H54 (cell line): Measurements from ENCODE around the gene PTGDS.

Experiments used
- DNase-seq: peaks from one replicate; pipeline ENCODE4 v3.0.0; 2011; ENCODE audit warnings: low spot score, mixed read lengths; ENCODE audit not compliant: insufficient read length
- FAIRE-seq: peaks from 3 replicates; lab custom pipeline; 2011; peaks lifted over from hg19 to GRCh38; lab: Jason Lieb, UNC
- POLR2A ChIP-seq: IDR thresholded peaks from 2 replicates; pipeline ENCODE4 v1.6.1; 2011; ENCODE audit warnings: low read depth, mild to moderate bottlenecking, low read length

PTGDS gene

DNA sequence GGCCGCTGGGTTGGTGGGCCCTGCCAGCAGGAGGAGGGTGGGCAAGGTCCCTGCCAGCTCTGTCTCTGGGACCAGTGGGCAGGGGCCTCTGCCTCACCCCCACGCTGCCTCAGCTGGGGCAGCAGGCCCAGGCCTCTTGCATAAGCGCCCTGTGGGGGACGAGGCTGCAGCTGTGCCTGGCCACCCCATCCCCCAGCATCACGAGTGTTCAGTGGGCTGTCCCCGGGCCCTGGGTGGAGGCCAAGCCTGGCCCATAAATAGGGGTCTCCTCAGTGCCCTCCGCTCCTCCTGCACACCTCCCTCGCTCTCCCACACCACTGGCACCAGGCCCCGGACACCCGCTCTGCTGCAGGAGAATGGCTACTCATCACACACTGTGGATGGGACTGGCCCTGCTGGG, at the start of gene PTGDS:
Gene PTGDS (plus strand): TSS at position 282 of the 400 bp plus-strand sequence. CDS start 75 bp downstream, at position 357.
- DNase-seq: no peak
- no peak for TF ChIP-seq POLR2A
- no peak for FAIRE-seq

DNA sequence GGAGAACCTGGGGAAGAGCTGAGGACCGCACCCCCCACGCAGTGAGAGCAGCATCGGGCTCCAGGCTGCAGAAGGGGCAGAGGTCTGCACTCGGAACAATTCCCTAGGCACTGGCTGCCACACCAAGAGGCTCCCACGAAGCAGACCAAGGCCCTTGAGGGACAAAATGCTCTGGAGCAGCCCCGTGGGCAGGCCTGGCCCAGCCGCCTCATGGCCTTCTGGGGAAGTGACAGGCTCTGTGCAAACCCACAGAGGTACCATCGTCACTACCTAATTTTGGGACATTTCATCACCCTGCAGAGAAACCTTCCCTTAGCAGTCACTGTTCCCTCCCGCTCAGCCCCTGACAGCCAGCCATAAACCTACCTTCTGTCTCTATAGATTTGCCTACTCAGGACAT, 48.7 kb upstream of the PTGDS start:
- no peak for TF ChIP-seq POLR2A
- no peak for FAIRE-seq
- DNase-seq: no peak

DNA sequence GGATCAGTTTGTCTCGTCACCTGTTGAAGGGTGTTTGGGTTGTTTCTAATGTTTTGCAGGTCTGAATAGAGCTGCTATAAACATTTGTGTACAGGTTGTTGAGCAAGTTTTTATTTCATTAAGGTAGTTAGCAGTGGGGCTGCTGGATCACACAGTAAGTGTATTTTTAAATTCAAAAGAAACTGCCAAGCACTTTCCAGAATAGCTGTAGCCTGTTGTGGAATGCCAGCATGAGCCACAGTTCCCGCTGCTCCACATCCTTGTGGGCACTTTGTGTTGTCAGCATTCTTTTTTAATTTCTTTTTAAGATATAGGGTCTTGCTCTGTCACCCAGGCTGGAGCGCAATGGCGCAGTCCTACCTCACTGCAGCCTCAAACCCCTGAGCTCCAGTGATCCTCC, 47.3 kb upstream of the PTGDS start:
- no peak for DNase-seq
- TF ChIP-seq POLR2A: no peak
- FAIRE-seq: no peak

DNA sequence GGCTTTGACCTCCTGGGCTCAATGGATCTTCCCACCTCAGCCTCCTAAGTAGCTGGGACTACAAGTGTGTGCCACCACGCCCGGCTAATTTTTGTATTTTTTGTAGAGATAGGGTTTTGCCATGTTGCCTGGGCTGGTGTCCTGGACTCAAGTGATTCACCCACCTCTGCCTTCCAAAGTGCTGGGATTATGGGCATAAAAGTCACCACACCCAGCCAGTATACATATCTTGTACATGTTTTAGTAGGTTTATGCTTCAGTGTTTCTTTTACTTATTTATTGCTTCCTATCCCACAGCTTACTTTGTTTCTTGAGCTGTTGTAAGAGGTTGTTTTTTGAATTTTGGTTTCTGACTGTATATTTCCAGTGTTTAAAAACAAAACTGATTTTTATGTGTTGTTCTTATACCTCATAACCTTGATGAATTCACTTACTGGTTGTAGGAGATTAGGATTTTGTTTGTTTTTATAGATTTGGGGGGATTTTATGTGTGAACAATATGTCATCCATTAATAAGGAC, 45.6 kb upstream of the PTGDS start:
- no peak for DNase-seq
- TF ChIP-seq POLR2A: no peak
- FAIRE-seq: no peak

DNA sequence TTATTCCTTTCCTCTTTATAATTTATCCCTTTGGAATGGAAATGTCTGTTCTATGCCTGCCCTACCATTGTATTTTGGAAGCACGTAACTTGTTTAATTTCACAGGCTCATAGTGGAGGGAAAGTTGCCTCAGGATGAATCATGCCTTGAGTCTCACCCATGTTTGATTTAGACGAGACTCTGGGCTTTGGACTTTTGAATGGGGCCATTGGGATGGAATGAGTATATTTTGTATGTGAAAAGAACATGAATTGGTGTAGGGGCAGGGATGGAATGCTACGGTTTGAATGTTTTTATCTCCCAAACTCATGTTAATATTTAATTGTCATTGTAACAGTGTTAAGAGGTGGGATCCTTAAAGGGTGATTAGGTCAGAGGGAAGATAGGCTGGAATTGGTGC, 43.0 kb upstream of the PTGDS start:
- DNase-seq (no peak), FAIRE-seq (no peak)
- TF ChIP-seq POLR2A: no peak

DNA sequence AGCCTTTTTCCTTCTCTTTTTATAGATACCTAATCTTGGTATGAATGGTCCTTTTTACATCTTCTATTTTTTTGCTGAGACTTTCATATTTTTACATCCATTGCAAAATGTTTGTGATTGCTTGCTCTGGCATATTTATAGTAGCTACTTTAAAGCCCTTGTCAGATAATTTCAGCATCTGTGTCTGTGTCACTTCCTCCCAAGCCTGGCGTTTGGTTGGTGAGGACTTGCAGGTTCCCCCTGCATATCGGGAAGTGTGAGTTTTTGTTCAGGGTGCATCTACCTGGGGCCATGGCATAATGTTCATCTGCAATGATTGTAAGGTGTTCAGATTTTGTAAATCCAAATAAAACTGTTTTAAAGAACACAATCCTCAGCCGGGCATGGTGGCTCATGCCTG, 41.7 kb upstream of the PTGDS start:
- no peak for DNase-seq
- TF ChIP-seq POLR2A: no peak
- FAIRE-seq: no peak

DNA sequence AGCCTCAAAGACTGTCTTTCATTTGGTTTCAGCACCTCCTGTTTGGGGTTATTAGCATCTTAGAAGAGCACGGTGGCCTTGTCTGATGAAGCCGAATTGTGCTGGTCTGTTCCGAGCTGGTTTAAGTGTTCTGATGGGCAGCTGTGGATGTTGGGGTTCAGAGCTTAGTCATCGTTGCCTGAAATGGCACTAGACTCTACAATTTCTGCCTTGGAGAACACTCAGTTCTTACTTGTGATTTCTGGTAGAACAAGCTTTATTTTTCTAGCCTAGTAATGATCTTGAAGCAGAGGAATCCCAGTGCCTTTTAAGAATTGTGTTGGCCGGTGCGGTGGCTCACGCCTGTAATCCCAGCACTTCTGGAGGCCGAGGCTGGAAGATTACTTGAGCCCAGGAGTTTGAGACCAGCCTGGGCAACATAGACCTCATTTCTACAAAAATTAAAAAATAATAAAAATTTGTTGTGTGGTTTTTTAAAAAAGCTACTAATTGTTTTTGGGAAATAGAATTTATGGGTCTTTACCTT, 40.6 kb upstream of the PTGDS start:
- FAIRE-seq: no peak
- no peak for TF ChIP-seq POLR2A

DNA sequence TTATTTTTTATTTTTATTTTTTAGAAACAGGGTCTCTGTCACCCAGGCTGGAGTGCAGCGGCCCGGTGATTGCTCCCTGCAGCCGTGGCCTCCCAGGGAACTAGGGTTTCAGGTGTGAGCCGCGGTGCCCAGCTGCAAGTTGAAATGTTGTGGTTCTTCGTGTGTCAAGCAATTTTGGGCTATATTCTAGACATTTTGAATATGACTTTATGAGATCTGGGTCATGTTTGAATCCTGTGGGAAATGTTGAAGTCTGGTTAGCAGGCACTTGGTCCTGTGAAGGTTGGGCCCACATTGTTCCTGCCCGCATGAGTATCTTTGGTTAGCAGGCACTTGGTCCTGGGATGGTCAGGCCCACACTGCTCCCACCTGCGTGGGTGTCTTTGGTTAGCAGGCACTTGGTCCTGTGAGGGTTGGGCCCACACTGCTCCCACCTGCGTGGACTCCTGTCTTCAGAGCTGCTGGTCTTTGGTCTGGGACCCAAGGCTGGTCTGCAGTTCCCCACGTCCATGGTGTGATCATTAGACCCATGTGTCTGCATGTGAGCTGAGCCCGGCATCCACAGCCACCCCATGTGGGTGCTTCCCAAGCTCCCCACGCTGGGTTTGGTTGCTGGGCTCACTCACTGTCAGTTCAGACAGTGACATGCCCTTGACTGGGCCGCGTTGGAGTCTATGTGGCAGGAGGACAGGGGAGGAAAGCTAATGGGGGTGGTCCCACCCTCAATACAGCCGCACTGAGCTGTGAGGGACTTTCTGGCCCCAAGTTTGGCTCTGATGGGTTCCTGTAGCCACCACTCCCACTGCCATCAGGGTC, 39.9 kb upstream of the PTGDS start:
- no peak for DNase-seq
- TF ChIP-seq POLR2A: no peak
- FAIRE-seq: no peak

More for the DNA sequence above, 40.6 kb upstream of the PTGDS start:
- DNase-seq: no peak

DNA sequence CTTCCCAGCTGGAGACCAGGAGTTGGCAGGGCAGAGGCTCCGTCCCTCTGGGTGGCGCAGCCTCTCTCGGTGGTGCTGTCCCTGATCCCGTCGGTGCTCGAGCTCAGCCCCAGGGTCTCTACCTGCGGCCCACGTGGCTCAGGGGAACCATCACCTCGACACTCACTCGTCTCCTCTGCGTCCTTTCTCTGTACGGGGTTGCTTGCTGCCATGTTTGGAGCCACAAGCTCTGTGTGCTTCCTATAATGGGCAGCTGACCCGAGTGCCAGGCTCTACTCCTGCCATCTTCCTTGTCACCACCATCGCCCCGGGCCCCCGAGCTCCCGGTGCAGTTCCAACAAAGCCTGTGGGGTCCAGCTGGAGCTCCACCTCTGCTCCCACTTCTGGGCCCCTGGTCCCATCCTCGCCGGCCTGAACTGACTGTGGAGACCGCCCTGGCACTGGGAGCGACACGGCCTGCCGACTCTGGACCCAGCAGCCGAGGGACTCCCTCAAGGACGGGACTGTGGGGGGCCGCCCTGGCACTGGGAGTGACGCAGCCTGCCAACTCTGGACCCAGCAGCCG, 37.8 kb upstream of the PTGDS start:
- FAIRE-seq (no peak), DNase-seq (no peak)
- no peak for TF ChIP-seq POLR2A

DNA sequence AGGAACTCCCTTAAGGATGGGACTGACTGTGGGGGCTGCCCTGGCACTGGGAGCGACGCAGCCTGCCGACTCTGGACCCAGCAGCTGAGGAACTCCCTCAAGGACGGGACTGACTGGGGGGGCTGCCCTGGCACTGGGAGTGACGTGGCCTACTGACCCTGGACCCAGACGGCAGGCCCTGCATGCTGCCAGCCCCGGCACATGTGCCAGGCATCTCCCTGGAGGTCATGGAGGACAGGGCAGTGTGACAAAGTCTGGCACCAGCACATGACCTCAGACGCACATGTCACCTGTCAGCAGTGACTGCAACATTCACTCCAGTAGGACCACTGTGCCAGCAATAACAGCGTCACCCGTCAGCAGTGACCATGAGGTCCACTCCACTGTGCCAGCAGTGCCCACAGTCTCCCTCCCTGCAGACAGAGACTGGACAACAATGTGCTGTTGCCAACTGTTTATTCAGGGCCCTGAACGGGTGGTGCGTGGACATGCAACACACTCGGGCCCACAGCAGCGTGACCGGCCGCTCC, 37.2 kb upstream of the PTGDS start:
- DNase-seq (no peak), FAIRE-seq (no peak)
- no peak for TF ChIP-seq POLR2A

DNA sequence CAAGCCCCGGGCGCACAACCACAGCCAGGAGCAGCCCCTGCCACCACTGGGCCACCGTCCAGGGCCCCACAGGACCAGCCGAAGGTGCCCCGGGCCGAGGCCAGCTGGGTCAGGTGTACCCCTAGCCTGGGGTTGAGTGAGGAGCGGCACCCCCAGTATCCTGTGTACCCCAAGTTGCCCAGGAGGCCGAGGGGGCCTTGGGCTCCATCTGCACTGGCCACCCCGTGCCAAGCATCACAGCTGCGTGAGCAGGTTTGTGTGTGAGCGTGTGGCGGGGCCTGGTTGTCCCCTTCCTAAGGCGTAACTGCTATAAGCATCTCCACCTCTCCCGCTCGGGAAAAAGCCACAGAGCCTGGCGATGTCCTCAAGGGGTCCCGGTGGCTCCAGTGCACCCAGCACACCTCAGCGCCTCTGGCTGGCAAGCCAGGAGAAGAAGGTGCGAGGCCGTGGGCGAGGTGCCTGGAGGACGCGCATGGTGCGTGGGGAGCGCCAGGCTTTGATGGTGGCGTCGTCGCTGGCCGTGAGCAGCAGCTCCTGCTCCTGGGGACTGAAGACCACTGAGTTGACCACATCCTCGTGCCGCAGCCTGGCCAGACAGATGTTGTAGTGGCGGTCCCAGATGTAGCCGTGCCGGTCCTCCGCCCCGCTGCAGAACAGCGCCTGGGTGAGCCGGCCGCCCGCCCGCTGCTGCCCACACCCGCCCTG, 36.6 kb upstream of the PTGDS start:
- no peak for TF ChIP-seq POLR2A
- DNase-seq (no peak), FAIRE-seq (no peak)

DNA sequence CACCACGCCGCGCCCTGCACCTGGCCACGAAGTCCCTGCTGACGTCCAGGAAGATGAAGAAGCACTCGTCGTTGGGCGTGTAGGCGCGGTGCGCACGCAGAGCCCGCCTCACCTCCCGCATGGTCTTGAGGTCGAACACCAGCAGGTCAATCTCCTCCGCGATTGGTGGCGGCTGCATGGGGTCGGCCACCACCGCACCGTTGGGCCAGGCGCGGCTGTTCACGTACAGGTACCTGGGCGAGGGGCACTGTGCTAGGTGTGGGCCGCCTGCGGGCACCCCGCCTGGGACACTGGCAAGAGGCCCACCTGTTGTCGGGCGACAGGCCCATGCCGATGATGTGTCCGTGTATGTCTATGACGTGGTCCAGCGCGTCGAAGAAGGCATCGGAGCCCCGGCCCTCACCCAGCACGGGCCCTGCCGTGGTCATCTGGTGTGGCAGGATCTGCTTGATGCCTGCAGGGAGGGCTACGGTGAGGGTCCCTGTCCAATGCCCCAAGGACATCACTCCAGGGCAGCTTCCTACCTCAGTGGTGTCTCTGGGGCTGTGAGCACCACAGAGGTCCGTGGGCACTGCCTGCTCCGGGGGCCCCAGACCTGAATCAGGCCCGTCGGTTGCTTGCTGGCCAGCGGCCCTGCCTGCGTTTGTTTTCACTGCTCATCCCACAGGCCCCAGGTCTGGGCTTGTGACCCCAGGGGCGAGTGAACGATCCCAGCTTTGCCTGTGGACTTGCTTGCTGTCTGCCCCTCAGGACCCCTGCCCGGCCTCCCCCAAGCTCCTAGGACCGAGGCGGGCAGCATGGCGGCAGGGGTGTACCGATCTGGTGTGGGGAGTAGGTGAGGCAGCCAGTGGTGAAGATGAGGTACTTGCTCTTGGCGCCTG, 35.8 kb upstream of the PTGDS start:
- DNase-seq: no peak
- FAIRE-seq: no peak
- no peak for TF ChIP-seq POLR2A
